ENCODE data around the gene DKK3. TPM values are rescaled to one million over a fixed set of nuclear protein-coding genes. Genes with fewer than 3 reads are reported as not detected.

DKK3 gene
- polyA plus RNA-seq, 1 of the 3 experiments (the other 2 are of a cell fraction): 1,174 TPM

GRCh38 chr11:11929920-11930319, 78.5 kb downstream of the DKK3 start:
- CTCF ChIA-PET: interaction anchor here (1.2 to 3.8 kb wide), 4 partner anchors 112 to 352 kb away, joined by 4 to 28 read pairs (median 4); no protein-coding TSS in a partner anchor
- POLR2A ChIA-PET: no interaction called here

More at GRCh38 chr11:11929920-11930319, 78.5 kb downstream of the DKK3 start:
- H3K36me3 ChIP-seq (replicated peaks in 1 of 2; ENCODE audit: control insufficient read depth in 1 of 2, insufficient read depth in 2 of 2, low read length in 1 of 2): peaks cover 57 to 78% of the 10 kb centered on the region in 2 experiments
- H3K9ac ChIP-seq: no peak overlapping the region
- peaks cover 17% of the 10 kb centered on the region; the same call in 1 of the 2 replicates for H3K79me2 ChIP-seq (ENCODE audit: insufficient read depth)
- H4K20me1 ChIP-seq (ENCODE audit: insufficient read depth): no peaks in the 10 kb centered on the region
- no peak overlapping the region for H3K4me3 ChIP-seq (ENCODE audit: low read depth in 2 of 2, low read length in 1 of 2)
- no peaks in the 10 kb centered on the region for H3K27me3 ChIP-seq (ENCODE audit: insufficient read depth)
- no peak overlapping the region for H2AFZ ChIP-seq (ENCODE audit: low read depth)
- 99% methylated on average over 2 of the region's 2 CpGs for WGBS (ENCODE audit: low lambda C conversion rate)
- H3K9me2 ChIP-seq: no peaks in the 10 kb centered on the region
- H3K4me2 ChIP-seq: no peak overlapping the region
- no peaks in the 10 kb centered on the region for H3K9me3 ChIP-seq
- TF ChIP-seq RFX5 (IDR thresholded peaks at IDR 0.05; ENCODE audit: low read length) (no peak), PBX3 (IDR thresholded peaks at IDR 0.05) (no peak), EZH2phosphoT487 (IDR thresholded peaks at IDR 0.05; ENCODE audit: borderline replicate concordance, low read depth) (no peak), EP300 (IDR thresholded peaks at IDR 0.05; ENCODE audit: borderline replicate concordance in 1 of 2, low read depth in 1 of 2, low read length in 1 of 2) (no peak), SMC3 (IDR thresholded peaks at IDR 0.05; ENCODE audit: low read depth, low read length) (no peak), SIN3A (IDR thresholded peaks at IDR 0.05; ENCODE audit: borderline replicate concordance, low read depth, low read length) (no peak), ELF1 (IDR thresholded peaks at IDR 0.05) (no peak), RXRA (IDR thresholded peaks at IDR 0.05; ENCODE audit: borderline replicate concordance, low read depth) (no peak), TAF1 (IDR thresholded peaks at IDR 0.05; ENCODE audit: borderline replicate concordance, low read depth, low read length) (no peak), RCOR1 (IDR thresholded peaks at IDR 0.05; ENCODE audit: low read length) (no peak), FOXM1 (IDR thresholded peaks at IDR 0.05; ENCODE audit: low read depth) (no peak)
- TF ChIP-seq, protein P1, sequence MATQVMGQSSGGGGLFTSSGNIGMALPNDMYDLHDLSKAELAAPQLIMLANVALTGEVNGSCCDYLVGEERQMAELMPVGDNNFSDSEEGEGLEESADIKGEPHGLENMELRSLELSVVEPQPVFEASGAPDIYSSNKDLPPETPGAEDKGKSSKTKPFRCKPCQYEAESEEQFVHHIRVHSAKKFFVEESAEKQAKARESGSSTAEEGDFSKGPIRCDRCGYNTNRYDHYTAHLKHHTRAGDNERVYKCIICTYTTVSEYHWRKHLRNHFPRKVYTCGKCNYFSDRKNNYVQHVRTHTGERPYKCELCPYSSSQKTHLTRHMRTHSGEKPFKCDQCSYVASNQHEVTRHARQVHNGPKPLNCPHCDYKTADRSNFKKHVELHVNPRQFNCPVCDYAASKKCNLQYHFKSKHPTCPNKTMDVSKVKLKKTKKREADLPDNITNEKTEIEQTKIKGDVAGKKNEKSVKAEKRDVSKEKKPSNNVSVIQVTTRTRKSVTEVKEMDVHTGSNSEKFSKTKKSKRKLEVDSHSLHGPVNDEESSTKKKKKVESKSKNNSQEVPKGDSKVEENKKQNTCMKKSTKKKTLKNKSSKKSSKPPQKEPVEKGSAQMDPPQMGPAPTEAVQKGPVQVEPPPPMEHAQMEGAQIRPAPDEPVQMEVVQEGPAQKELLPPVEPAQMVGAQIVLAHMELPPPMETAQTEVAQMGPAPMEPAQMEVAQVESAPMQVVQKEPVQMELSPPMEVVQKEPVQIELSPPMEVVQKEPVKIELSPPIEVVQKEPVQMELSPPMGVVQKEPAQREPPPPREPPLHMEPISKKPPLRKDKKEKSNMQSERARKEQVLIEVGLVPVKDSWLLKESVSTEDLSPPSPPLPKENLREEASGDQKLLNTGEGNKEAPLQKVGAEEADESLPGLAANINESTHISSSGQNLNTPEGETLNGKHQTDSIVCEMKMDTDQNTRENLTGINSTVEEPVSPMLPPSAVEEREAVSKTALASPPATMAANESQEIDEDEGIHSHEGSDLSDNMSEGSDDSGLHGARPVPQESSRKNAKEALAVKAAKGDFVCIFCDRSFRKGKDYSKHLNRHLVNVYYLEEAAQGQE (IDR thresholded peaks at IDR 0.05; ENCODE audit: low read depth, low read length): no peak
- TF ChIP-seq, protein P2, sequence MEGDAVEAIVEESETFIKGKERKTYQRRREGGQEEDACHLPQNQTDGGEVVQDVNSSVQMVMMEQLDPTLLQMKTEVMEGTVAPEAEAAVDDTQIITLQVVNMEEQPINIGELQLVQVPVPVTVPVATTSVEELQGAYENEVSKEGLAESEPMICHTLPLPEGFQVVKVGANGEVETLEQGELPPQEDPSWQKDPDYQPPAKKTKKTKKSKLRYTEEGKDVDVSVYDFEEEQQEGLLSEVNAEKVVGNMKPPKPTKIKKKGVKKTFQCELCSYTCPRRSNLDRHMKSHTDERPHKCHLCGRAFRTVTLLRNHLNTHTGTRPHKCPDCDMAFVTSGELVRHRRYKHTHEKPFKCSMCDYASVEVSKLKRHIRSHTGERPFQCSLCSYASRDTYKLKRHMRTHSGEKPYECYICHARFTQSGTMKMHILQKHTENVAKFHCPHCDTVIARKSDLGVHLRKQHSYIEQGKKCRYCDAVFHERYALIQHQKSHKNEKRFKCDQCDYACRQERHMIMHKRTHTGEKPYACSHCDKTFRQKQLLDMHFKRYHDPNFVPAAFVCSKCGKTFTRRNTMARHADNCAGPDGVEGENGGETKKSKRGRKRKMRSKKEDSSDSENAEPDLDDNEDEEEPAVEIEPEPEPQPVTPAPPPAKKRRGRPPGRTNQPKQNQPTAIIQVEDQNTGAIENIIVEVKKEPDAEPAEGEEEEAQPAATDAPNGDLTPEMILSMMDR (IDR thresholded peaks at IDR 0.05): no peak
- TF ChIP-seq, protein P3, sequence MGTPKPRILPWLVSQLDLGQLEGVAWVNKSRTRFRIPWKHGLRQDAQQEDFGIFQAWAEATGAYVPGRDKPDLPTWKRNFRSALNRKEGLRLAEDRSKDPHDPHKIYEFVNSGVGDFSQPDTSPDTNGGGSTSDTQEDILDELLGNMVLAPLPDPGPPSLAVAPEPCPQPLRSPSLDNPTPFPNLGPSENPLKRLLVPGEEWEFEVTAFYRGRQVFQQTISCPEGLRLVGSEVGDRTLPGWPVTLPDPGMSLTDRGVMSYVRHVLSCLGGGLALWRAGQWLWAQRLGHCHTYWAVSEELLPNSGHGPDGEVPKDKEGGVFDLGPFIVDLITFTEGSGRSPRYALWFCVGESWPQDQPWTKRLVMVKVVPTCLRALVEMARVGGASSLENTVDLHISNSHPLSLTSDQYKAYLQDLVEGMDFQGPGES (IDR thresholded peaks at IDR 0.05; ENCODE audit: low read depth, low read length): no peak
- H3K4me1 ChIP-seq (ENCODE audit: control insufficient read depth in 1 of 2, insufficient read depth in 2 of 2, low read depth in 1 of 2, low read length in 1 of 2): no peaks in the 10 kb centered on the region; a peak in 1 of 4 replicates
- H3F3A ChIP-seq (replicated peaks; ENCODE audit: insufficient read depth): peaks cover 32% of the 10 kb centered on the region
- no peak for DNase-seq
- H3K27ac ChIP-seq (ENCODE audit: low read depth in 2 of 2, low read length in 1 of 2): peak overlapping the region in 1 of 2 experiments; percentile 0; a peak in 1 of 4 replicates
